Stimulated activated naive B cell treated with anti-CD40 and anti-IgM and Interleukin-4, amounts not matched to agents 10 μg/mL and 1 μg/mL and 100 μg/mL, for 72 hours (primary cell): Measurements from ENCODE around the gene PIGU.
"Not testable (repeated sequence)": the region's sequence is repeated elsewhere in the genome, so short reads cannot be mapped to it uniquely, and the experiment has no call there.

ENCODE experiments used
- ATAC-seq, 2 donors: fragments of 150-1000 bp; cut with Tn5 transposase; replicated peaks; 2 replicates each; pipeline ENCODE4 v1.10.0; 2021; ENCODE audit warnings: moderate library complexity in 1 of 2
- DNase-seq: peaks from one replicate; pipeline ENCODE4 v3.0.0; 2021
- H3K27ac Mint-ChIP-seq: one replicate; pipeline ENCODE4 v1.8.0; 2022; ENCODE audit warnings: mild to moderate bottlenecking, mixed read lengths
- H3K27me3 Mint-ChIP-seq, 2 donors: one replicate each; pipeline ENCODE4 v1.8.0; 2022; ENCODE audit warnings: mixed read lengths in 2 of 2
- H3K36me3 Mint-ChIP-seq, 2 donors: one replicate each; pipeline ENCODE4 v1.8.0; 2022; ENCODE audit warnings: mixed read lengths in 2 of 2, mild to moderate bottlenecking in 1 of 2
- H3K4me1 Mint-ChIP-seq, 2 donors: one replicate each; pipeline ENCODE4 v1.8.0; 2022; ENCODE audit warnings: mixed read lengths in 2 of 2, mild to moderate bottlenecking in 1 of 2
- H3K4me3 Mint-ChIP-seq, 2 donors: one replicate each; pipeline ENCODE4 v1.8.0; 2022; ENCODE audit warnings: mild to moderate bottlenecking in 2 of 2, mixed read lengths in 2 of 2, moderate library complexity in 1 of 2
- H3K9me3 Mint-ChIP-seq, 2 donors: one replicate each; pipeline ENCODE4 v1.8.0; 2022; ENCODE audit warnings: mixed read lengths in 2 of 2, mild to moderate bottlenecking in 1 of 2

The PIGU gene

GRCh38 chr20:34703061-34703423 is 26.1 kb upstream of the PIGU start:
- peaks cover 17 to 25% of the 10 kb centered on the region in 2 donors for H3K4me1 Mint-ChIP-seq
- ATAC-seq (no peak), DNase-seq (no peak)
- peak overlapping the region; percentile 84 to 90 for H3K4me3 Mint-ChIP-seq
- H3K27ac Mint-ChIP-seq: peak overlapping the region; percentile 90
- peaks cover 14 to 17% of the 10 kb centered on the region in 2 donors for H3K27me3 Mint-ChIP-seq
- peaks cover 0 to 4% of the 10 kb centered on the region in 2 donors for H3K36me3 Mint-ChIP-seq
- no peaks in the 10 kb centered on the region for H3K9me3 Mint-ChIP-seq

- H3K27ac Mint-ChIP-seq: no peak overlapping the region
- H3K4me1 Mint-ChIP-seq: peaks cover 17 to 22% of the 10 kb centered on the region in 2 donors
- DNase-seq (no peak), ATAC-seq (no peak)
- no peaks in the 10 kb centered on the region for H3K9me3 Mint-ChIP-seq
- no peak overlapping the region for H3K4me3 Mint-ChIP-seq
- peaks cover 0 to 4% of the 10 kb centered on the region in 2 donors for H3K36me3 Mint-ChIP-seq
- peaks cover 17 to 19% of the 10 kb centered on the region in 2 donors for H3K27me3 Mint-ChIP-seq
Observed at GRCh38 chr20:34701405-34702085, 24.7 kb upstream of the PIGU start.

GRCh38 chr20:34693414-34693813 is 16.5 kb upstream of the PIGU start:
- Mint-ChIP-seq H3K36me3 (no peaks in the 10 kb centered on the region), H3K27ac (no peak overlapping the region), H3K27me3 (peaks cover 0 to 10% of the 10 kb centered on the region in 2 donors), H3K9me3 (no peaks in the 10 kb centered on the region), H3K4me1 (no peaks in the 10 kb centered on the region), H3K4me3 (no peak overlapping the region)
- no peak for ATAC-seq
- no peak for DNase-seq

GRCh38 chr20:34691838-34692237 is 14.9 kb upstream of the PIGU start:
- H3K9me3 Mint-ChIP-seq: no peaks in the 10 kb centered on the region
- H3K4me1 Mint-ChIP-seq: no peaks in the 10 kb centered on the region
- no peak overlapping the region for H3K4me3 Mint-ChIP-seq
- no peak overlapping the region for H3K27ac Mint-ChIP-seq
- no peaks in the 10 kb centered on the region for H3K36me3 Mint-ChIP-seq
- H3K27me3 Mint-ChIP-seq: peaks cover 0 to 6% of the 10 kb centered on the region in 2 donors
- ATAC-seq (no peak), DNase-seq (no peak)

- no peak for DNase-seq
- no peaks in the 10 kb centered on the region for H3K4me1 Mint-ChIP-seq
Observed at GRCh38 chr20:34689486-34689885, 12.6 kb upstream of the PIGU start.

GRCh38 chr20:34683667-34684066 is 6.8 kb upstream of the PIGU start:
- Mint-ChIP-seq H3K27me3 (no peaks in the 10 kb centered on the region), H3K4me1 (no peaks in the 10 kb centered on the region), H3K9me3 (no peaks in the 10 kb centered on the region), H3K36me3 (no peaks in the 10 kb centered on the region), H3K4me3 (no peak overlapping the region), H3K27ac (no peak overlapping the region)
- no peak for ATAC-seq
- no peak for DNase-seq

More at GRCh38 chr20:34689486-34689885, 12.6 kb upstream of the PIGU start:
- Mint-ChIP-seq H3K4me3 (no peak overlapping the region), H3K27ac (no peak overlapping the region), H3K27me3 (no peaks in the 10 kb centered on the region), H3K36me3 (no peaks in the 10 kb centered on the region), H3K9me3 (no peaks in the 10 kb centered on the region)
- ATAC-seq: no peak

GRCh38 chr20:34680586-34681175 is 3.8 kb upstream of the PIGU start:
- H3K4me1 Mint-ChIP-seq: peaks cover 7 to 11% of the 10 kb centered on the region in 2 donors
- DNase-seq (no peak), ATAC-seq (no peak)
- no peak overlapping the region for H3K27ac Mint-ChIP-seq
- H3K36me3 Mint-ChIP-seq: no peaks in the 10 kb centered on the region
- no peaks in the 10 kb centered on the region for H3K27me3 Mint-ChIP-seq
- H3K4me3 Mint-ChIP-seq: no peak overlapping the region
- no peaks in the 10 kb centered on the region for H3K9me3 Mint-ChIP-seq

GRCh38 chr20:34675993-34676641 is 775 bp downstream of the PIGU start:
- peak overlapping the region; percentile 99 for H3K27ac Mint-ChIP-seq
- no peaks in the 10 kb centered on the region for H3K9me3 Mint-ChIP-seq
- peak overlapping the region; percentile 88 to 99 for H3K4me3 Mint-ChIP-seq
- H3K4me1 Mint-ChIP-seq: peaks cover 11 to 20% of the 10 kb centered on the region in 2 donors
- DNase-seq (no peak), ATAC-seq (peak in 1 of 2 donors; percentile 3)
- H3K27me3 Mint-ChIP-seq: no peaks in the 10 kb centered on the region
- H3K36me3 Mint-ChIP-seq: peaks cover 0 to 4% of the 10 kb centered on the region in 2 donors

GRCh38 chr20:34675561-34675960 is 1.3 kb downstream of the PIGU start:
- no peaks in the 10 kb centered on the region for H3K9me3 Mint-ChIP-seq
- DNase-seq (no peak), ATAC-seq (no peak)
- H3K4me3 Mint-ChIP-seq: no peak overlapping the region
- peaks cover 11 to 20% of the 10 kb centered on the region in 2 donors for H3K4me1 Mint-ChIP-seq
- no peaks in the 10 kb centered on the region for H3K27me3 Mint-ChIP-seq
- H3K36me3 Mint-ChIP-seq: peaks cover 4 to 5% of the 10 kb centered on the region in 2 donors
- H3K27ac Mint-ChIP-seq: no peak overlapping the region

GRCh38 chr20:34673412-34673811 is 3.5 kb downstream of the PIGU start:
- no peak overlapping the region for H3K27ac Mint-ChIP-seq

GRCh38 chr20:34669094-34669493 is 7.8 kb downstream of the PIGU start:
- no peak for ATAC-seq
- H3K27ac Mint-ChIP-seq: peak overlapping the region; percentile 20

More at GRCh38 chr20:34673412-34673811, 3.5 kb downstream of the PIGU start:
- H3K36me3 Mint-ChIP-seq: peaks cover 6 to 8% of the 10 kb centered on the region in 2 donors
- no peak for ATAC-seq
- peaks cover 11 to 20% of the 10 kb centered on the region in 2 donors for H3K4me1 Mint-ChIP-seq
- no peak overlapping the region for H3K4me3 Mint-ChIP-seq
- no peak for DNase-seq
- H3K27me3 Mint-ChIP-seq: no peaks in the 10 kb centered on the region
- H3K9me3 Mint-ChIP-seq: no peaks in the 10 kb centered on the region

GRCh38 chr20:34664751-34665150 is 12.1 kb downstream of the PIGU start:
- H3K9me3 Mint-ChIP-seq, H3K4me3 Mint-ChIP-seq, ATAC-seq, H3K27ac Mint-ChIP-seq, DNase-seq, H3K36me3 Mint-ChIP-seq, H3K27me3 Mint-ChIP-seq: not testable (repeated sequence)
- peaks cover 4 to 11% of the 10 kb centered on the region in 2 donors for H3K4me1 Mint-ChIP-seq

More at GRCh38 chr20:34669094-34669493, 7.8 kb downstream of the PIGU start:
- H3K36me3 Mint-ChIP-seq: peaks cover 7 to 12% of the 10 kb centered on the region in 2 donors
- H3K9me3 Mint-ChIP-seq: no peaks in the 10 kb centered on the region
- no peak overlapping the region for H3K4me3 Mint-ChIP-seq
- no peaks in the 10 kb centered on the region for H3K27me3 Mint-ChIP-seq
- peaks cover 0 to 4% of the 10 kb centered on the region in 2 donors for H3K4me1 Mint-ChIP-seq
- DNase-seq: no peak

GRCh38 chr20:34663213-34663943 is 13.5 kb downstream of the PIGU start:
- Mint-ChIP-seq H3K36me3 (peaks cover 3 to 4% of the 10 kb centered on the region in 2 donors), H3K27me3 (no peaks in the 10 kb centered on the region), H3K27ac (no peak overlapping the region), H3K4me3 (no peak overlapping the region), H3K9me3 (no peaks in the 10 kb centered on the region), H3K4me1 (peaks cover 4 to 11% of the 10 kb centered on the region in 2 donors)
- no peak for ATAC-seq
- no peak for DNase-seq

GRCh38 chr20:34661811-34662210 is 15.1 kb downstream of the PIGU start:
- H3K36me3 Mint-ChIP-seq, H3K27me3 Mint-ChIP-seq, H3K27ac Mint-ChIP-seq, DNase-seq, H3K4me3 Mint-ChIP-seq, H3K9me3 Mint-ChIP-seq: not testable (repeated sequence)
- peak; percentile 41 to 45 for ATAC-seq
- H3K4me1 Mint-ChIP-seq: peaks cover 2 to 11% of the 10 kb centered on the region in 2 donors
